Caco-2 (cell line): Measurements from ENCODE around the gene UBE2H. TPM values are rescaled to one million over a fixed set of nuclear protein-coding genes. Genes with fewer than 3 reads are reported as not detected.
"Not testable (repeated sequence)": the region's sequence is repeated elsewhere in the genome, so short reads cannot be mapped to it uniquely, and the experiment has no call there.

ENCODE experiments used
- BruUV-seq: library from RNA; stranded (reverse); fragments of 400-500 nt; replicated peaks from 2 replicates; lab custom pipeline; 2021; lab: Mats Ljungman, UMichigan
- CTCF ChIA-PET: fragments of 300-600 bp; sonication (Branson Sonifier 250); formaldehyde crosslinking; loops from one replicate; lab custom pipeline; 2022; ENCODE audit warnings: antibody characterized with exemption; lab: Charles Lee
- POLR2A ChIA-PET: fragments of 300-600 bp; sonication (Branson Sonifier 250); formaldehyde crosslinking; loops from one replicate; lab custom pipeline; 2022; ENCODE audit warnings: antibody characterized with exemption; lab: Charles Lee
- DNase-seq, 2 experiments: peaks; one replicate each; pipeline versions ENCODE4 v3.0.0 to v3.0.0-alpha.2; 2020 to 2022
- H3K27me3 ChIP-seq: replicated peaks from 2 replicates; pipeline ENCODE4 v1.6.0; 2011; ENCODE audit warnings: low read length; ENCODE audit not compliant: control insufficient read depth, insufficient read depth
- H3K36me3 ChIP-seq: 2 replicates; pipeline ENCODE4 v1.5.1; 2011; ENCODE audit warnings: low read length; ENCODE audit not compliant: control insufficient read depth, insufficient read depth
- H3K4me1 ChIP-seq: fragments of 250-450 bp; sonication (Bioruptor Pico); 2 replicates; pipeline ENCODE4 v1.5.1; 2020; ENCODE audit warnings: mild to moderate bottlenecking
- H3K4me3 ChIP-seq: 2 replicates; pipeline ENCODE4 v1.5.1; 2011; ENCODE audit warnings: low read depth, mild to moderate bottlenecking, control low read depth, low read length
- H3K9me3 ChIP-seq: fragments of 250-450 bp; sonication (Bioruptor Pico); 2 replicates; pipeline ENCODE4 v1.5.1; 2020; ENCODE audit warnings: mild to moderate bottlenecking, moderate library complexity
- H3K27ac Mint-ChIP-seq: one replicate; pipeline ENCODE4 v1.8.0; 2022; ENCODE audit warnings: mixed read lengths; ENCODE audit not compliant: unreplicated experiment
- H3K27me3 Mint-ChIP-seq: one replicate; pipeline ENCODE4 v1.8.0; 2022; ENCODE audit warnings: mixed read lengths; ENCODE audit not compliant: insufficient read depth, unreplicated experiment
- H3K36me3 Mint-ChIP-seq: one replicate; pipeline ENCODE4 v1.8.0; 2022; ENCODE audit warnings: mild to moderate bottlenecking, mixed read lengths; ENCODE audit not compliant: insufficient read depth, unreplicated experiment
- H3K4me1 Mint-ChIP-seq: one replicate; pipeline ENCODE4 v1.8.0; 2022; ENCODE audit warnings: low read depth, mixed read lengths; ENCODE audit not compliant: unreplicated experiment
- H3K4me3 Mint-ChIP-seq: one replicate; pipeline ENCODE4 v1.8.0; 2022; ENCODE audit warnings: mild to moderate bottlenecking, moderate library complexity, mixed read lengths; ENCODE audit not compliant: unreplicated experiment
- H3K9me3 Mint-ChIP-seq: one replicate; pipeline ENCODE4 v1.8.0; 2022; ENCODE audit warnings: mixed read lengths; ENCODE audit not compliant: unreplicated experiment
- CTCF ChIP-seq, 2 experiments: fragments of 200-600 bp in 1 of 2; IDR thresholded peaks; 1 replicate in 1 of 2; 2 replicates in 1 of 2; pipeline versions ENCODE4 v1.5.1 to v1.8.0; 2011 to 2022; ENCODE audit warnings: antibody characterized with exemption in 1 of 2, control low read depth in 1 of 2, inconsistent platforms in 1 of 2, low read depth in 1 of 2, low read length in 1 of 2, mild to moderate bottlenecking in 1 of 2, moderate library complexity in 1 of 2; ENCODE audit not compliant: insufficient read depth in 1 of 2, severe bottlenecking in 1 of 2, unreplicated experiment in 1 of 2
- intact Hi-C: fragments of 100-400 bp; cut with micrococcal nuclease; formaldehyde crosslinking; loops from one replicate; pipeline ENCODE4 v1.10.0; 2022; ENCODE audit not compliant: unreplicated experiment
- total RNA-seq: library from RNA; stranded (reverse); gene quantifications from 2 replicates; pipeline ENCODE4 v1.2.3, GENCODE V29; 2022

The UBE2H gene
- total RNA-seq, 1 experiment from 2014 or later, result 35.7 TPM

DNA sequence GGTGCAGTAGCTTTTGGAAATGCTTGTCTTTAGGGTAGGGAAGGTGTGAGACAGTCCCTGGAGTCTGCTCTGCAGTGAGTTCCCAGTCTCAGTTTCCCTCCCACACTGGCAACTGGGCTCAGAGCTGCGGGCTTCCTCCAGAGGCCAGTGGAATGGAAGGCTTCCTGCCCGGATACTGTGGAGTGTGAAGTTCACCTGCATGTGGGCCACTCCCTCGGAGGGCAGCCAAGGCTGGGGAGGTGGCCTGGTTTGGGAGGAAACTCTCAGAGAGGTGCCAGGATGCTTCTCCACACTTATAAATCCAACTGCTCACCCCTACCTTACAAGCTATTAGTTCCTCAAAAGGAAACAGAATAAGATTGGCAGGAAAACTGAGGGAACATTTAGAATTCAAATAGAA, 18.1 kb upstream of the UBE2H start:
- H3K27me3 ChIP-seq, result no peaks in the 10 kb centered on the region
- DNase-seq, result no peak
- Mint-ChIP-seq H3K27me3 (no peaks in the 10 kb centered on the region), H3K36me3 (peaks cover 8% of the 10 kb centered on the region), H3K4me1 (peaks cover 25% of the 10 kb centered on the region), H3K9me3 (no peaks in the 10 kb centered on the region), H3K27ac (peak overlapping the region; percentile 88), H3K4me3 (no peak overlapping the region)
- no peak for TF ChIP-seq CTCF (IDR thresholded peaks at IDR 0.05; ENCODE audit: insufficient read depth in 1 of 2, low read depth in 1 of 2, low read length in 1 of 2, severe bottlenecking in 1 of 2, unreplicated experiment in 1 of 2)
- CTCF ChIA-PET, result interaction anchor here (0.6 to 1.1 kb wide), 3 partner anchors 22 to 43 kb away, joined by 3 to 8 read pairs (median 3); no protein-coding TSS in a partner anchor
- BruUV-seq, result no TSS peak
- intact Hi-C loops, result no loop called here
- H3K36me3 ChIP-seq, result no peaks in the 10 kb centered on the region
- POLR2A ChIA-PET, result interaction anchor here (0.6 kb wide), 1 partner anchor 16 kb away, joined by 3 read pairs; no protein-coding TSS in a partner anchor
- H3K9me3 ChIP-seq, result no peaks in the 10 kb centered on the region
- H3K4me3 ChIP-seq, result no peak overlapping the region
- peaks cover 23% of the 10 kb centered on the region for H3K4me1 ChIP-seq

DNA sequence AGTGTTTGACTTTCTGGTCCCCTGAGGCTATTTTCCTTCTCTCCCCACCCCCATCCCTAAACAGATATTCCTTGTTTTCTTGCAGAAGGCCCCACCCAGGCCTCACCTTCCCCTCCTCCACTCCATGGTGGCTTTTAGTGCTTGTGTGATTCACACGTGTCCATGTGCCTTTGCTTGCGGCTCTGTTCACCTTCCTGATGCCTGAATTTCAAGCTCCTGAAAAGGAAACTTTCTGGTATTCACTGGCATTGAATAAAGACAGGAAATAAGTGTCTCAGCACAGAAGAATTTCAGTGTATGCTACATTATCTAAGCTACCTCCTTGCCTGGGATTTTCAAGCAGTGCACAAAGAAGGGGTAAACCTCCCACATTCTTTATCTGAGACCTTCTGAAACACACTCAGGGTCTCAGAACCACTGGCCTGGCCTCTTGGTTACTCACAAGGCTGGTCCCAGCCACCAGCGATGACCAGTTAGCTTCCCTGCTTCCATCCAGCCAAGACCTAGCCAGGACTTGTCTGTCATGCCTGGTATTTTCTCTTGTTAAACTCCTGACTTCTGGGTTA, 17.2 kb upstream of the UBE2H start:
- Mint-ChIP-seq H3K4me3 (peak overlapping the region; percentile 45), H3K9me3 (no peaks in the 10 kb centered on the region), H3K27ac (peak overlapping the region; percentile 88), H3K36me3 (peaks cover 8% of the 10 kb centered on the region), H3K27me3 (no peaks in the 10 kb centered on the region), H3K4me1 (peaks cover 18% of the 10 kb centered on the region)
- intact Hi-C loops, result no loop called here
- TF ChIP-seq CTCF (IDR thresholded peaks at IDR 0.05; ENCODE audit: insufficient read depth in 1 of 2, low read depth in 1 of 2, low read length in 1 of 2, severe bottlenecking in 1 of 2, unreplicated experiment in 1 of 2), result no peak
- peaks cover 23% of the 10 kb centered on the region for H3K4me1 ChIP-seq
- DNase-seq, result peak; percentile 72 to 88
- CTCF ChIA-PET, result interaction anchor here (0.6 to 1.1 kb wide), 3 partner anchors 21 to 44 kb away, joined by 3 to 8 read pairs (median 3); no protein-coding TSS in a partner anchor
- no peaks in the 10 kb centered on the region for H3K36me3 ChIP-seq
- no peak overlapping the region for H3K4me3 ChIP-seq
- POLR2A ChIA-PET, result interaction anchor here (0.6 kb wide), 2 partner anchors 18 to 25 kb away, joined by 3 to 4 read pairs; no protein-coding TSS in a partner anchor
- H3K27me3 ChIP-seq, result no peaks in the 10 kb centered on the region
- TSS peak; percentile 33 for BruUV-seq
- no peaks in the 10 kb centered on the region for H3K9me3 ChIP-seq

DNA sequence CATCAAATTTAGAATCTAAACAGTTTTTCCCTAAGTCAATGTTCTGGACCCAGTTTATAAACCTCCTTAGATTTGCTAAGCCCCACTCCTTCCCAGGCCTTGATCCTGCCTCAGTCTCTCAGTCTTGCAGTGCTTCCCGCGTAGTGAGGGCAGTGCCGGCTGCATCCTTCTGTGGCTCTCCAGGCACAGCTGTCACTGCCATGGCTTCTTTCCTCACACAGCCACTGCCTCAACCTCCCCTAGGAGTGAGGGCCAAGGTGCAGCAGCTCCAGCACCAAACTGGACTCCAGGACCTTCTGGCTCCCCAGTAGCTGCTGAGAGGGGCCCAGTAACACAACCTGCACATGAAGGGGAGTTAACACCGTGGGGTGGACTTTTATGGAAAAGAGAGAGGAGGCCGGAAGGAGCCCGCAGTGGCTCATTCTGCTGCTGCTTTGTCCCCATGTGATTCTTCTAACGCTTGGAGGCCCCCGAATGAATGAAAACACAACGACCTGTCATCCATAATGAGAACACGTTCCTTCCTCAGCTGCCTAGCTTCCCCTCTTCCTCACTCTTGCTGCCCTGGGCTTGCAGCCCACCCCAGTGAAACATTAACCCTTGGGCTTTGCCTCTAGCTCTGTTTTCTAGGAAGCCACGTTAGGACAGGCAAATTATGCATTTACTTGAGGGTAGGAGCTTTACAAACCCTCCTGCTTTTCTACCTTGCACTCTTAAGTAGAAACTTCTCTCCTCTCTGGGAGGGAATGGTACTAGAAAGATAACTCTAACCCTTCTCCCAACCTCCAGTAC, 16.0 kb upstream of the UBE2H start:
- no peak overlapping the region for H3K4me3 Mint-ChIP-seq
- POLR2A ChIA-PET, result no interaction called here

GRCh38 chr7:129960204-129960475, 7.4 kb upstream of the UBE2H start:
- H3K27me3 ChIP-seq, H3K36me3 ChIP-seq, BruUV-seq, H3K4me3 Mint-ChIP-seq, intact Hi-C loops, DNase-seq, H3K27me3 Mint-ChIP-seq, H3K4me3 ChIP-seq, H3K9me3 Mint-ChIP-seq, H3K36me3 Mint-ChIP-seq, H3K9me3 ChIP-seq: not testable (repeated sequence)
- H3K4me1 Mint-ChIP-seq, result peaks cover 35% of the 10 kb centered on the region
- POLR2A ChIA-PET, result interaction anchor here (0.7 to 2.1 kb wide), 2 partner anchors 11 to 110 kb away, joined by 3 to 20 read pairs; partner anchors contain the start of gene KLHDC10
- H3K27ac Mint-ChIP-seq, result peak overlapping the region; percentile 79
- peaks cover 25% of the 10 kb centered on the region for H3K4me1 ChIP-seq
- CTCF ChIA-PET, result interaction anchor here (0.6 kb wide), 1 partner anchor 22 kb away, joined by 7 read pairs; no protein-coding TSS in a partner anchor

More for the DNA sequence above, 16.0 kb upstream of the UBE2H start:
- no peak for TF ChIP-seq CTCF (IDR thresholded peaks at IDR 0.05; ENCODE audit: insufficient read depth in 1 of 2, low read depth in 1 of 2, low read length in 1 of 2, severe bottlenecking in 1 of 2, unreplicated experiment in 1 of 2)
- no peak overlapping the region for H3K4me3 ChIP-seq
- H3K36me3 ChIP-seq, result no peaks in the 10 kb centered on the region
- H3K27me3 Mint-ChIP-seq, result no peaks in the 10 kb centered on the region
- H3K4me1 Mint-ChIP-seq, result peaks cover 18% of the 10 kb centered on the region
- peak overlapping the region; percentile 88 for H3K27ac Mint-ChIP-seq
- no peak for DNase-seq
- intact Hi-C loops, result no loop called here
- BruUV-seq, result no TSS peak
- H3K36me3 Mint-ChIP-seq, result peaks cover 8% of the 10 kb centered on the region
- no peaks in the 10 kb centered on the region for H3K9me3 Mint-ChIP-seq
- CTCF ChIA-PET, result interaction anchor here (0.5 to 0.6 kb wide), 2 partner anchors 26 to 96 kb away, joined by 6 to 7 read pairs; no protein-coding TSS in a partner anchor
- H3K27me3 ChIP-seq, result no peaks in the 10 kb centered on the region
- no peaks in the 10 kb centered on the region for H3K9me3 ChIP-seq
- peaks cover 23% of the 10 kb centered on the region for H3K4me1 ChIP-seq
